HTERT RPE-1 (cell line): ENCODE measurements around the gene HDAC2.
"Not testable (repeated sequence)": the region's sequence is repeated elsewhere in the genome, so short reads cannot be mapped to it uniquely, and the experiment has no call there.

Experiments
- in situ Hi-C: fragments of 300-500 bp; cut with MboI; formaldehyde crosslinking; loops from 4 replicates; pipeline ENCODE4 v1.14.3; 2020; ENCODE audit warnings: low sequenced_read_pairs

HDAC2 gene

GRCh38 chr6:113976806-113977205 lies 5.9 kb upstream of the HDAC2 start:
- in situ Hi-C loops: no loop called here

GRCh38 chr6:113971741-113972140 lies 793 bp upstream of the HDAC2 start:
- in situ Hi-C loops: no loop called here

- in situ Hi-C loops: no loop called here
Observed at GRCh38 chr6:113969888-113970804, 802 bp downstream of the HDAC2 start.

GRCh38 chr6:113968472-113968871 lies 2.5 kb downstream of the HDAC2 start:
- in situ Hi-C loops: no loop called here

- in situ Hi-C loops: no loop called here
Observed at GRCh38 chr6:113967777-113968176, 3.2 kb downstream of the HDAC2 start.

- in situ Hi-C loops: no loop called here
Observed at GRCh38 chr6:113960795-113961194, 10.2 kb downstream of the HDAC2 start.

GRCh38 chr6:113959235-113959634 lies 11.7 kb downstream of the HDAC2 start:
- in situ Hi-C loops: no loop called here

GRCh38 chr6:113954653-113955052 lies 16.3 kb downstream of the HDAC2 start:
- in situ Hi-C loops: no loop called here

- in situ Hi-C loops: no loop called here
Observed at GRCh38 chr6:113953346-113953745, 17.6 kb downstream of the HDAC2 start.

- in situ Hi-C loops: no loop called here
Observed at GRCh38 chr6:113949499-113949898, 21.4 kb downstream of the HDAC2 start.

GRCh38 chr6:113944701-113945100 lies 26.2 kb downstream of the HDAC2 start:
- in situ Hi-C loops: no loop called here

- in situ Hi-C loops: no loop called here
Observed at GRCh38 chr6:113939825-113940224, 31.1 kb downstream of the HDAC2 start.

- in situ Hi-C loops: no loop called here
Observed at GRCh38 chr6:113936093-113936934, 34.6 kb downstream of the HDAC2 start.

GRCh38 chr6:113934101-113934500 lies 36.8 kb downstream of the HDAC2 start:
- in situ Hi-C loops: no loop called here

- in situ Hi-C loops: not testable (repeated sequence)
Observed at GRCh38 chr6:113931907-113932306, 39.0 kb downstream of the HDAC2 start.

- in situ Hi-C loops: no loop called here
Observed at GRCh38 chr6:113930183-113930582, 40.8 kb downstream of the HDAC2 start.

- in situ Hi-C loops: no loop called here
Observed at GRCh38 chr6:113927001-113927400, 43.9 kb downstream of the HDAC2 start.

- in situ Hi-C loops: no loop called here
Observed at GRCh38 chr6:113925378-113925777, 45.6 kb downstream of the HDAC2 start.

GRCh38 chr6:113924312-113924723 lies 46.6 kb downstream of the HDAC2 start:
- in situ Hi-C loops: no loop called here

- in situ Hi-C loops: no loop called here
Observed at GRCh38 chr6:113923526-113923925, 47.4 kb downstream of the HDAC2 start.

- in situ Hi-C loops: no loop called here
Observed at GRCh38 chr6:113921299-113921904, 49.5 kb downstream of the HDAC2 start.
